Stomach smooth muscle (tissue), 2 donors: ENCODE measurements around the gene TFR2.

Experiments used
- H3K27ac ChIP-seq: one replicate; pipeline ENCODE4 v1.7.0; 2013; ENCODE audit warnings: mild to moderate bottlenecking, low read length, inconsistent platforms
- H3K27me3 ChIP-seq, 2 donors: one replicate each; pipeline ENCODE4 v1.7.0; 2013; ENCODE audit warnings: low read length in 2 of 2; ENCODE audit not compliant: insufficient read depth in 2 of 2, control insufficient read depth in 1 of 2
- H3K36me3 ChIP-seq, 2 donors: one replicate each; pipeline ENCODE4 v1.7.0; 2013; ENCODE audit warnings: low read length in 2 of 2; ENCODE audit not compliant: control insufficient read depth in 2 of 2, insufficient read depth in 2 of 2
- H3K4me1 ChIP-seq: one replicate; pipeline ENCODE4 v1.7.0; 2013; ENCODE audit warnings: low read length; ENCODE audit not compliant: control insufficient read depth, insufficient read depth
- H3K4me3 ChIP-seq, 2 donors: one replicate each; pipeline ENCODE4 v1.7.0; 2013; ENCODE audit warnings: low read length in 2 of 2
- H3K9ac ChIP-seq, 2 donors: one replicate each; pipeline ENCODE4 v1.7.0; 2013; ENCODE audit warnings: low read length in 2 of 2, mild to moderate bottlenecking in 1 of 2
- H3K9me3 ChIP-seq, 2 donors: one replicate each; pipeline ENCODE4 v1.7.0; 2013; ENCODE audit warnings: low read length in 2 of 2; ENCODE audit not compliant: control insufficient read depth in 2 of 2
- donor health status: healthy.
- donor health status: Pancreatic carcinoma.

The TFR2 gene

GRCh38 chr7:100607111-100607510 is 34.2 kb downstream of the TFR2 start:
- H3K36me3 ChIP-seq = no peaks in the 10 kb centered on the region
- peaks cover 31% of the 10 kb centered on the region for H3K4me1 ChIP-seq
- H3K27me3 ChIP-seq = no peaks in the 10 kb centered on the region
- no peaks in the 10 kb centered on the region for H3K9me3 ChIP-seq
- no peak overlapping the region for H3K4me3 ChIP-seq
- H3K27ac ChIP-seq = no peak overlapping the region
- no peak overlapping the region for H3K9ac ChIP-seq

DNA sequence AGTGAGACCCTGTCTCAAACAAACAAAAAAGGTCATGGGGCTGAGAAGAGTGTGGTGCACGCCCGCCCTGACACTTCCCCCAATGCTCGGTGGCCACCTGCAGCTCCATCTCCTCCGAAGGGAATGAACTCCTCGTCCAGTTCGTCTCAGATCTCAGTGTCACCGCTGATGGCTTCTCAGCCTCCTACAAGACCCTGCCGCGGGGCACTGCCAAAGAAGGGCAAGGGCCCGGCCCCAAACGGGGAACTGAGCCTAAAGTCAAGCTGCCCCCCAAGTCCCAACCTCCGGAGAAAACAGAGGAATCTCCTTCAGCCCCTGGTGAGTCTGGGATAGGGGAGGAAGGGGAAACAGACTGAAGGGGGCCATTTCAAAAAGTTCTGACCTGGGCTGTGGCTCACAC is 35.0 kb downstream of the TFR2 start:
- no peak overlapping the region for H3K9ac ChIP-seq
- H3K27me3 ChIP-seq = no peaks in the 10 kb centered on the region
- no peaks in the 10 kb centered on the region for H3K9me3 ChIP-seq
- no peak overlapping the region for H3K27ac ChIP-seq
- H3K4me3 ChIP-seq = no peak overlapping the region
- H3K36me3 ChIP-seq = no peaks in the 10 kb centered on the region
- peaks cover 30% of the 10 kb centered on the region for H3K4me1 ChIP-seq

DNA sequence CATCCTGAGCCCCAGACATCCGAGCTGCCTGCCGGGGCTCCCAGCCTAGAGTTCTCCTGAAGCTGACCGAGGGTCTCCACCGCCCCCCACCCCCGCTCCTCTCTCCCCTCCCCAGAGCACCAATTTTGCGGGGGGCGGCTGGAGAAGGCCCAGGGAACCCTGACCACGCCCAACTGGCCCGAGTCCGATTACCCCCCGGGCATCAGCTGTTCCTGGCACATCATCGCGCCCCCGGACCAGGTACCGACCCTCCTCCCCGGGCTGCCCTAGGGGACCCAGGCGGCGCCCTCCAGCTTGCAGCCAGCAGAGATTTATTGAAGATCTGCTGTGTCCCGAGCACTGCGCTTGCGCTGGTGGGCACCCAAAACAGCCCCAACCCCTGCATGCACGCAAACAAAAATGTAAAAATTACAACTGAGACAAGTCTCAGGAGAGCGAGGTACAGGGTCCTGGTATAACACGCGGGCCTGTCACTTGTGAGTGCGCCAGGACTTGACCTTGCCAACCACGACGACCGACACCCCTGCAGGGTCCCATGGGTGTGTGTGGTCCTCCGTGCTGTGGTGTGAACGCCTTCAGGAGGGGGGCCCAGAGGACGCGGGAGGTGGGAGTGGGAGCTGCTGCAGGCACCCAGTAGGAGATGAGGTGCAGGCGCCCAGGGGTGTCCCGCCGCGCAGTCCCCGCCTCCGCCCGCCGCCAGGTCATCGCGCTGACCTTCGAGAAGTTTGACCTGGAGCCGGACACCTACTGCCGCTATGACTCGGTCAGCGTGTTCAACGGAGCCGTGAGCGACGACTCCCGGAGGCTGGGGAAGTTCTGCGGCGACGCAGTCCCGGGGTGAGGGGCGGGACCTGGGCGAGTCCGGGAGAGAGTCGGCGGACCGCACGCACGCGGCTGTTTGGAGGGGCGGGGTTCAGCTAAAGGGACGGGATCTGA is 36.1 kb downstream of the TFR2 start:
- peaks cover 30% of the 10 kb centered on the region for H3K4me1 ChIP-seq
- H3K27ac ChIP-seq = no peak overlapping the region
- H3K9me3 ChIP-seq = no peaks in the 10 kb centered on the region
- peak overlapping the region in 1 of 2 donors; percentile 57 for H3K9ac ChIP-seq
- peak overlapping the region; percentile 78 for H3K4me3 ChIP-seq
- H3K36me3 ChIP-seq = no peaks in the 10 kb centered on the region
- no peaks in the 10 kb centered on the region for H3K27me3 ChIP-seq

DNA sequence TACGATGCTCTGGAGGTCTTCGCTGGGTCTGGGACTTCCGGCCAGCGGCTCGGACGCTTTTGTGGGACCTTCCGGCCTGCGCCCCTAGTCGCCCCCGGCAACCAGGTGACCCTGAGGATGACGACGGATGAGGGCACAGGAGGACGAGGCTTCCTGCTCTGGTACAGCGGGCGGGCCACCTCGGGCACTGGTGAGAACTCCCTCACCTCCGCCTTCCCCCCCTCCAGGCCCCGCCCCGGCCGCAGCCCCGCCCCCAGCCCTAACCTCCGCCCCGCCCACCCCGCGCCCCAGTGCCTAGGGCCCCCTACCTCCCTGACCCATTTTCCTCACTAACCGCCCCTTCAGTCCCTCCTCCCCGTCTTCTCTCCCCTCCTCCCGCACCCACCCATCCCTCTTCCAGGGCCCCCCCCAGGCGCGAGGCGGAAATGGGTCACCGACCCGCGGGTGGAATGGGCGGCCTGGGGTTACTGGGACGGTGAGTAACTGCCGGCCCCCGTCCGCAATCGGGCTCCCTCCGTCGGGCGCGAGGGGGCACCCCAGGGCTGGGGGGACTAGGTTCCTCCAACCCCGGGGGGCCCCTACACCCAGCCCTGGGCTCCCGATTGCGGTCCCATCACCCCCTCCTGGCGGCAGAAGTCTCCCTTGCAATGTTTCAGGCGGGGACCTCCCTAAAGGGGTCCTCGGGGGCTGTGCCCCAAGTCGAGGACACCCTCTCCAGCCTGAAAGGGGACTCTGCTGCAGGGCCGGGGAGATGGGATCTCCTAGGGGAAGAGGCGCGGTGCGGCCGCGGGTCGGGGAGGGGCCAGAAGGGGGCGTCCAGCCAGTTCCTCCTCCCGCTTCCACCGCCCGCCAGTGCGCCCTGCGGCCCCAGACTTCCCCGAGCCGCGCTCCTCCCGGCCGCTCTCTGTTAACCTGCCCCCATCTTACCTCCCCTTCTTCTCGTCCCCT is 37.0 kb downstream of the TFR2 start:
- no peaks in the 10 kb centered on the region for H3K36me3 ChIP-seq
- H3K4me3 ChIP-seq = peak overlapping the region; percentile 78
- H3K27ac ChIP-seq = no peak overlapping the region
- H3K9ac ChIP-seq = peak overlapping the region; percentile 55 to 57
- H3K27me3 ChIP-seq = no peaks in the 10 kb centered on the region
- no peaks in the 10 kb centered on the region for H3K9me3 ChIP-seq
- H3K4me1 ChIP-seq = peaks cover 30% of the 10 kb centered on the region

DNA sequence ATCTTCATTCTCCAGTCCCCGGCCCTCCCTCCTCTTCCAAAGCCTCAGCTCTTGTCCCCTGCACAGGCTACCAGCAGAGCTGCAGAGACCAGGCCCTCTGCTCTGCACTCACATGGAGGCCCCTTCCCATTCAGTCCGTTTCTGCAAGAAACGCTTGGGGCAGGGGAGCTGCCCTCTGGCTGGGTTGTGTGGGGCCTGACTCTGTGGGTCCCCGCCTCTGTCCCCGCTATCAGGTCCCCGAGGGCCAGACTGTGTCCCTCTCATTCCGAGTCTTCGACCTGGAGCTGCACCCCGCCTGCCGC is 37.7 kb downstream of the TFR2 start:
- Histone ChIP-seq H3K27ac (peak overlapping the region; percentile 46), H3K4me1 (peaks cover 30% of the 10 kb centered on the region), H3K4me3 (peak overlapping the region; percentile 62 to 78), H3K9ac (peak overlapping the region; percentile 36 to 53), H3K27me3 (no peaks in the 10 kb centered on the region), H3K36me3 (no peaks in the 10 kb centered on the region), H3K9me3 (no peaks in the 10 kb centered on the region)

DNA sequence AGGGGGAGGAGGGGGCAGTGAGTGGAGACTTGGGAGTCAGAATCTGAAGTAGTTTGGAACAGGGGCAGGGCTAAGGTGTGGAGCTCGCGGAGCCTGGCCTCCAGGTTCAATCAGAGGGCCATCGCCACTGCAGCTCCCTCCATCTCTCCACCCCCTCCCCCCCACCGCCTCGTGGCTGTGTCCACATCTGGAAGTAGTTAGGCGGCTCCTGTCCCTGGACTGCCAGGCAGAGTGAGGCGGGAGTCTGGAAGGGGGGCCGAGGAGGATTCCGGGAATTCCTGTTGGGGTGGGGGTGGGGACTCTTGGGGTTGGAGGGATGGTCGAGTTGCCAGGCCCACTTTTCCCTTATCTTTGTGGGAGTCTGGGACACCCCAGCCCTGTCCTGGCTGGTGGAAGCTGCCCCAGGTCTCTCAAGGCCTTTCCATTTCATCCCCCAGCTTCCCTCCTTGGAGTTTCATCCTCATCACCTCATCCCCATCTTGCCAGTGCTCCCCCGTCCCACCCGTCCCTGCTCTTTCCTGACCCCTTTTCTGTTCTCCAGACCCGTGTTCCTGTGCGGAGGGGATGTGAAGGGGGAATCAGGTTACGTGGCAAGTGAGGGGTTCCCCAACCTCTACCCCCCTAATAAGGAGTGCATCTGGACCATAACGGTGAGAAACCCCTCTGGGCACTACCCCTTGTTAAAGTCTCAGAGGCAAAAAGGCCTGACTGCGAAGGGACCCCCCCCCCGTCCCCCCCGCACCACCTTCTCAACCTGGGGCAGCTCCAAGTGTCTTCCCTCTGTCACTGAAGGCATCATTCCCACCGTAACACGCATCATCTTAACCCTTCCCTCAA is 38.2 kb downstream of the TFR2 start:
- Histone ChIP-seq H3K4me1 (peaks cover 30% of the 10 kb centered on the region), H3K27me3 (no peaks in the 10 kb centered on the region), H3K27ac (peak overlapping the region; percentile 46), H3K9ac (peak overlapping the region; percentile 36 to 53), H3K9me3 (no peaks in the 10 kb centered on the region), H3K36me3 (no peaks in the 10 kb centered on the region), H3K4me3 (peak overlapping the region; percentile 62 to 78)

DNA sequence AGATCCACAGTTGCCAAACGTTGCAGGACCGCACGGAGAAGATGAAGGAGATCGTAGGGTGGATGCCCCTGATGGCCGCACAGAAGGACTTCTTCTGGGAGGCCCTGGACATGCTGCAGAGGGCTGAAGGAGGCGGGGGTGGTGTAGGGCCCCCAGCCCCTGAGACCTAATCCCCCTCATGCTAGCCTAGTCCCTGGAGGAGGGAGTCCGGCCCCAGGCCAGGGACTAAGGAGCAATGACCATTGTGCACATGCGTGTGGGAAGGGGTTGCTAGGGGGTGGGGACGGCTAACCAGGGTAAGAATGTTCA is 40.7 kb downstream of the TFR2 start:
- Histone ChIP-seq H3K9ac (no peak overlapping the region), H3K27ac (no peak overlapping the region), H3K4me3 (no peak overlapping the region), H3K27me3 (no peaks in the 10 kb centered on the region), H3K4me1 (peaks cover 29% of the 10 kb centered on the region), H3K9me3 (no peaks in the 10 kb centered on the region), H3K36me3 (no peaks in the 10 kb centered on the region)

- Histone ChIP-seq H3K36me3 (no peaks in the 10 kb centered on the region), H3K9ac (no peak overlapping the region), H3K4me1 (peaks cover 24% of the 10 kb centered on the region), H3K27me3 (no peaks in the 10 kb centered on the region), H3K4me3 (no peak overlapping the region), H3K9me3 (no peaks in the 10 kb centered on the region), H3K27ac (no peak overlapping the region)
Observed at GRCh38 chr7:100599911-100600729, 41.2 kb downstream of the TFR2 start.

DNA sequence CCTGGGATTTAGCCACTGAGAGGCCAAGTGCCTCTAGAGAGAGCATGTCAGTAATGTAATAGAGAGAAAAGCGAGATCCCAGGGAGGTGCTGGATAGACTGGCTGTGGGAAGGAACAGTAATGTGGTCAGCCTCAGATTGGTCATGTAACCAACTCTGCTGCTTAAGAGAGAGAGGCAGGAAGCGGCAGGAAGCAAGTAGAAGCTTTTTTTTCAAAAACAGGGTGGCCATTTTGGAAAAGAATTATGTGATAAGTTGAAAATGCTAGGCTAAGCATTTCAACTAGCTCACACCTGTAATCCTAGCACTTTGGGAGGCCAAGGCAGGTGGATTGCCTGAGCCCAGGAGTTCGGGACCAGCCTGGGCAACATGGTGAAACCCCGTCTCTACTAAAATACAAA is 42.9 kb downstream of the TFR2 start:
- Histone ChIP-seq H3K9me3 (no peaks in the 10 kb centered on the region), H3K36me3 (no peaks in the 10 kb centered on the region), H3K27ac (no peak overlapping the region), H3K4me3 (no peak overlapping the region), H3K9ac (no peak overlapping the region), H3K4me1 (peaks cover 11% of the 10 kb centered on the region), H3K27me3 (no peaks in the 10 kb centered on the region)

- Histone ChIP-seq H3K9me3 (no peaks in the 10 kb centered on the region), H3K27me3 (peaks cover 0 to 6% of the 10 kb centered on the region in 2 donors), H3K36me3 (no peaks in the 10 kb centered on the region), H3K27ac (no peak overlapping the region), H3K4me3 (no peak overlapping the region), H3K4me1 (peaks cover 2% of the 10 kb centered on the region), H3K9ac (no peak overlapping the region)
Observed at GRCh38 chr7:100595188-100595587, 46.2 kb downstream of the TFR2 start.
